ENCODE results near the gene ELAVL1. TPM values are rescaled to one million over a fixed set of nuclear protein-coding genes. Genes with fewer than 3 reads are reported as not detected.

ELAVL1 gene
- total and polyA plus RNA-seq, 4 experiments from 2014 or later = 54.2 to 57.8 (median 55.5) TPM

DNA sequence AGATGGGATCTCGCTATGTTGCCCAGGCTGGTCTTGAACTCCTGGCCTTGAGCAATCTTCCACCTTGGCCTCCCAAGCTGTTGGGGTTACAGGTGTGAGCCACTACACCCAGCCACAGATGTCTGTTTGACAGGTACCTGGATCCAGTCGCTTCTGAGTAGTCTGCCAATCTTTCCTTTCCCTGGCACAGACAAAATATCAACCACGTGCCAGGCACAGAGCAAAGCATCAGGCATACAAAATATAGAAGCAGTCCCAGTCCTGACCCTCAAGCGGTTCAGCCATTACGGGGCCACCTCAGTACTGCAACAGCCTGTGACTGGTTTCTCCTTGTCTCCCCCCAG lies 3.8 kb downstream of the ELAVL1 start:
- POLR2A ChIA-PET (ENCODE audit: partially characterized antibody) = interaction anchor here (1.1 to 1.3 kb wide), 2 partner anchors 57 to 81 kb away, joined by 6 to 10 read pairs; partner anchors contain the start of genes SNAPC2 and TIMM44
- Histone ChIP-seq H3K4me1 (ENCODE audit: insufficient read depth, low read length) (peaks cover 60% of the 10 kb centered on the region), H3K9me3 (ENCODE audit: control insufficient read depth in 1 of 2, low read length in 2 of 2) (no peaks in the 10 kb centered on the region), H3K27ac (ENCODE audit: low read depth, low read length) (peak overlapping the region; percentile 61), H3K27me3 (ENCODE audit: insufficient read depth, low read length) (no peaks in the 10 kb centered on the region), H3K36me3 (ENCODE audit: insufficient read depth, low read length) (no peaks in the 10 kb centered on the region), H3K4me3 (ENCODE audit: low read length in 2 of 2) (no peak overlapping the region)
- no peak for DNase-seq
- H3K27ac Mint-ChIP-seq = peak overlapping the region in 5 of 7 donors; percentile 18 to 93 (median 79)
- intact Hi-C loops (cut with micrococcal nuclease) = loop anchor here (5.0 kb wide), 1 partner anchor 251 kb away; no protein-coding TSS in a partner anchor
- CTCF ChIA-PET (ENCODE audit: partially characterized antibody) = interaction anchor here (1.3 to 5.2 kb wide), 9 partner anchors 9 to 141 kb away, joined by 4 to 45 read pairs (median 6); partner anchors contain the start of gene TIMM44
- no peaks in the 10 kb centered on the region for H3K9me3 Mint-ChIP-seq
- peaks cover 47 to 74% (median 52%) of the 10 kb centered on the region in 4 donors for H3K4me1 Mint-ChIP-seq
- H3K27me3 Mint-ChIP-seq = no peaks in the 10 kb centered on the region
- H3K36me3 Mint-ChIP-seq = peaks cover 0 to 14% of the 10 kb centered on the region in 2 donors
- H3K4me3 Mint-ChIP-seq = peak overlapping the region in 6 of 8 donors; percentile 13 to 91 (median 77)

DNA sequence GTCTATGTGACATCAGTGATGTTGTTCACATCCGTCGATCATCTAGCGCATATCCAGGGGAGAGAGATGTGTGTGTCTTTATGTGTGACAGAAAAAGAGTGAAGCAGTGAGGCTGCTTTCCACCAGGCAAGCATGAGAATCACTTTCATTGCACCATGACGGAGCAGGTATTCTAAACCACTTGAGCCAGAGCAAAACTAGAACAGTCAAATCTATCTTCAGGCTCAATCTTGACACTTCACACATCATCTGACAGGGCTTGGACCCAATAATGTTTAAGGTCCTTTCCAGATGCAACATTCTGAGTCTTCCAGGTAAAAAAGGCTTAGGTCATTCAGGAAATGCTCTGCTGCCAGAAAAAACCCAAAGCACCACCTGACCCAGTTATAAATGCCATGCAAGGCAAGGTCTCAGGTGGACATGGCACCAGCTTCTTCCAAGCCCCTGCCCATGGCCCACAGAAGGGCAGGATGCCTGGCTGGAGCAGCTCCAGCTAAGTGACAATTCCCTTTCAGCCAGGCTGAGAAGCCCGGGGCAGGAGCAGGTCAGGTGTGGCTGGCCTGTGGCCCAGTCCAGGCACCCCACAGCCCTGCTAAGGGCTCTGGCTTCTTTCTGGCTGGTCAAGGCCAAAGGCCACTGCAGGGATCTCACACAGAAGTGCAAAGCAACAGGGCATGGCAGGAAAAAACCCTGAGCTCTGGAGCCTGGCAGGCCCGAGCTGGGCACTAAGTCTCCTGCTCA lies 5.0 kb downstream of the ELAVL1 start:
- intact Hi-C loops (cut with micrococcal nuclease) = loop anchor here (5.0 kb wide), 1 partner anchor 252 kb away; no protein-coding TSS in a partner anchor
- no peaks in the 10 kb centered on the region for H3K36me3 ChIP-seq (ENCODE audit: insufficient read depth, low read length)
- no peaks in the 10 kb centered on the region for H3K9me3 ChIP-seq (ENCODE audit: control insufficient read depth in 1 of 2, low read length in 2 of 2)
- H3K4me3 ChIP-seq (ENCODE audit: low read length in 2 of 2) = no peak overlapping the region
- ChIA-PET CTCF (ENCODE audit: partially characterized antibody) (interaction anchor here (0.5 to 5.2 kb wide), 5 partner anchors 11 to 253 kb away, joined by 3 to 45 read pairs (median 8); partner anchors contain the start of gene TIMM44), POLR2A (ENCODE audit: partially characterized antibody) (interaction anchor here (1.5 kb wide), 1 partner anchor 56 kb away, joined by 5 read pairs; no protein-coding TSS in a partner anchor)
- Mint-ChIP-seq H3K36me3 (peaks cover 0 to 14% of the 10 kb centered on the region in 2 donors), H3K27me3 (no peaks in the 10 kb centered on the region), H3K4me3 (peak overlapping the region in 2 of 8 donors; percentile 11 to 61), H3K27ac (peak overlapping the region in 2 of 7 donors; percentile 5 to 40), H3K4me1 (peaks cover 49 to 81% (median 55%) of the 10 kb centered on the region in 4 donors), H3K9me3 (no peaks in the 10 kb centered on the region)
- no peak for DNase-seq
- H3K27me3 ChIP-seq (ENCODE audit: insufficient read depth, low read length) = no peaks in the 10 kb centered on the region
- H3K27ac ChIP-seq (ENCODE audit: low read depth, low read length) = no peak overlapping the region
- peaks cover 62% of the 10 kb centered on the region for H3K4me1 ChIP-seq (ENCODE audit: insufficient read depth, low read length)

DNA sequence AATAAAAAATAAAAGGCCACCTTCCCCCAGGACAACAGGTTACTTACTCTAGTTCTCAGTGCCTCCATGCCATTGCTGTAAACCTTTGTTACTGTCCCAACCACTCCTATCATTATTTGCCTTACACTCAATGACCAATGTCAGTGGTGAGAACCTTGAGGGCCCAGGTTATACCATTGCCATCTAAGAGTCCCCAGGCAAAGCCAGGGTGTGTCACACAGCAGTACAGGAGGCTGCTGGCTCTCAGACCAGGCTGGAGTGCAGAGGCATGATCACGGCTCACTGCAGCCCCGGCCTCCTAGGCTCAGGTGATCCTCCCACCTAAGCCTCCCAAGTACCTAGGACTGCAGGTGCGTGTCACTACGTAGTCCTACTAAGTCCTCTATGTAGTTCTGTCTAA lies 6.1 kb downstream of the ELAVL1 start:
- intact Hi-C loops (cut with micrococcal nuclease) = no loop called here
- peaks cover 66% of the 10 kb centered on the region for H3K4me1 ChIP-seq (ENCODE audit: insufficient read depth, low read length)
- Mint-ChIP-seq H3K4me1 (peaks cover 50 to 86% (median 58%) of the 10 kb centered on the region in 4 donors), H3K9me3 (no peaks in the 10 kb centered on the region), H3K27ac (no peak overlapping the region), H3K36me3 (peaks cover 0 to 14% of the 10 kb centered on the region in 2 donors), H3K4me3 (no peak overlapping the region), H3K27me3 (no peaks in the 10 kb centered on the region)
- no peak overlapping the region for H3K4me3 ChIP-seq (ENCODE audit: low read length in 2 of 2)
- no peak overlapping the region for H3K27ac ChIP-seq (ENCODE audit: low read depth, low read length)
- H3K27me3 ChIP-seq (ENCODE audit: insufficient read depth, low read length) = no peaks in the 10 kb centered on the region
- H3K9me3 ChIP-seq (ENCODE audit: control insufficient read depth in 1 of 2, low read length in 2 of 2) = no peaks in the 10 kb centered on the region
- H3K36me3 ChIP-seq (ENCODE audit: insufficient read depth, low read length) = no peaks in the 10 kb centered on the region
- DNase-seq = no peak
- ChIA-PET POLR2A (ENCODE audit: partially characterized antibody) (interaction anchor here (1.5 kb wide), 1 partner anchor 55 kb away, joined by 5 read pairs; no protein-coding TSS in a partner anchor), CTCF (ENCODE audit: partially characterized antibody) (interaction anchor here (1.9 kb wide), 1 partner anchor 55 kb away, joined by 9 read pairs; the partner anchor contains the start of gene TIMM44)

DNA sequence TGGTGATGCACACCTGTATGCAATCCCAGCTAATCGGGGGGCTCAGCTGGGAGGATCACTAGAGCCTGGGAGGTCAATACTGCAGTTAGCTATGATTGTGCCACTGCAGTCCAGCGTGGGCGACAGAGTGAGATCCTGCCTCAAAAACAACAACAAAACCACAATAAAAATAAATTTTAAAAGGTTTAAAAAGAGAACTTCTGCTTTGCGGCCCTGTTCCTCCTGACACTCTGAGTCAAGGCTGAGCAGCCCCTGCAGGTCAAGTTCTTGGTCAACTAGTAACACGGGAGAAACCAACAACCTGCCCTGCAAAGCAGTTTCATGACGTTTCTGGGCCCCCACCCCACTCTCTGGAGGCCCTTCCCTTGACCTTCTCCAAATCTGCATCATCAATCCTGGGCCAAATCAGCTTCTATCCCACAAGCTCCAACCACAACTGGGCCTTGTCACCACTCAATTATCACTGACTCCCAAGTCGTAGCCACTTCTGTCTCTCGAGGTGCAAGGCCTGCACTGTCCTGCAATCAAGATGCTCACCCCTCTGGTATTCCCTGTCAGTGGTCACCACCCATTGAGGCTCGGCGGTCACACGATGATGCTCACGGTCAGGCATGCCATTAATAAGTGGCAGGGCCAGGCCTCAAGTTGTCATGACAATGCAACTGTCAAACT lies 7.5 kb downstream of the ELAVL1 start:
- Histone ChIP-seq H3K27me3 (ENCODE audit: insufficient read depth, low read length) (no peaks in the 10 kb centered on the region), H3K4me3 (ENCODE audit: low read length in 2 of 2) (no peak overlapping the region), H3K4me1 (ENCODE audit: insufficient read depth, low read length) (peaks cover 55% of the 10 kb centered on the region), H3K27ac (ENCODE audit: low read depth, low read length) (no peak overlapping the region), H3K9me3 (ENCODE audit: control insufficient read depth in 1 of 2, low read length in 2 of 2) (no peaks in the 10 kb centered on the region), H3K36me3 (ENCODE audit: insufficient read depth, low read length) (no peaks in the 10 kb centered on the region)
- Mint-ChIP-seq H3K36me3 (peaks cover 0 to 21% of the 10 kb centered on the region in 2 donors), H3K4me1 (peaks cover 49 to 88% (median 58%) of the 10 kb centered on the region in 4 donors), H3K9me3 (no peaks in the 10 kb centered on the region), H3K27me3 (no peaks in the 10 kb centered on the region), H3K27ac (peak overlapping the region in 1 of 7 donors; percentile 52), H3K4me3 (peak overlapping the region in 1 of 8 donors; percentile 18)
- no peak for DNase-seq
- ChIA-PET POLR2A (ENCODE audit: partially characterized antibody) (no interaction called here), CTCF (ENCODE audit: partially characterized antibody) (interaction anchor here (0.9 to 1.9 kb wide), 3 partner anchors 9 to 54 kb away, joined by 3 to 9 read pairs (median 3); partner anchors contain the start of gene TIMM44)
- intact Hi-C loops (cut with micrococcal nuclease) = no loop called here

DNA sequence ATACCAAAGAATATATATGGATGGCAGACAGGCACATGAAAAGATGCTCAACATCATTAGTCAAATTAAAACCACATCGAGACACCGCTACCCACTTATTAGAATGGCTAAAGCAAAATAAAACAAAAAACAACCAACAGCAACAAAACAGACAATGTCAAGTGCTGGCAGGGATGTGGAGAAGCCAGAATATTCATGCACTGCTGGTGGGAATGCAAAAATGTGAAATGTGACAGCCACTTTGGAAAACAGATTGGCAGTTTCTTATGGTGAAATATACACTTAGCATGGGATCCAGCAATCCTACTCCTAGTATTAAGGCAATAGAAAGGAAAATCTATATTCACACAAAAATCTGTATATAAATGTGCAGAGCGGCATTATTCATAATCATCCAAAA lies 8.6 kb downstream of the ELAVL1 start:
- DNase-seq = no peak

DNA sequence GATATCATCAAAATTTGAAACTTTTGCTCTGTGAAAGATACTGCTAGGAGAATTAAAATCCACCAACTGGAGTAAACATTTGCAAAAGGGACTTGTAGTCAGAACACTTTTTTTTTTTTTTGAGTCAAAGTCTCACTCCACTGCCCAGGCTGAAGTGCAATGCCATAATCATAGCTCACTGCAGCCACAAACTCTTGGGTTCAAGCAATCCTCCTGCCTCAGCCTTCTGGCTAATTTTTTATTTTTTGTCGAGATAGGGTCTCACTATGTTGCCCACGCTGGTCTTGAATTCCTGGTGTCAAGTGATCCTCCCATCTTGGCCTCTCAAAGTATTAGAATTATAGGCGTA lies 9.7 kb downstream of the ELAVL1 start:
- ChIA-PET POLR2A (ENCODE audit: partially characterized antibody) (no interaction called here), CTCF (ENCODE audit: partially characterized antibody) (no interaction called here)
- H3K36me3 Mint-ChIP-seq = peaks cover 12 to 27% of the 10 kb centered on the region in 2 donors
- peak overlapping the region in 1 of 8 donors; percentile 10 for H3K4me3 Mint-ChIP-seq
- peaks cover 10% of the 10 kb centered on the region for H3K36me3 ChIP-seq (ENCODE audit: insufficient read depth, low read length)
- no peaks in the 10 kb centered on the region for H3K27me3 ChIP-seq (ENCODE audit: insufficient read depth, low read length)
- no peak overlapping the region for H3K4me3 ChIP-seq (ENCODE audit: low read length in 2 of 2)
- no peak overlapping the region for H3K27ac Mint-ChIP-seq
- no peak for DNase-seq
- intact Hi-C loops (cut with micrococcal nuclease) = no loop called here
- H3K4me1 ChIP-seq (ENCODE audit: insufficient read depth, low read length) = peaks cover 34% of the 10 kb centered on the region
- H3K27me3 Mint-ChIP-seq = no peaks in the 10 kb centered on the region
- no peaks in the 10 kb centered on the region for H3K9me3 ChIP-seq (ENCODE audit: control insufficient read depth in 1 of 2, low read length in 2 of 2)
- H3K4me1 Mint-ChIP-seq = peaks cover 34 to 71% (median 44%) of the 10 kb centered on the region in 4 donors
- H3K9me3 Mint-ChIP-seq = no peaks in the 10 kb centered on the region
- H3K27ac ChIP-seq (ENCODE audit: low read depth, low read length) = no peak overlapping the region

More for the DNA sequence above, 8.6 kb downstream of the ELAVL1 start:
- no peak overlapping the region for H3K4me3 ChIP-seq (ENCODE audit: low read length in 2 of 2)
- Mint-ChIP-seq H3K27ac (peak overlapping the region in 1 of 7 donors; percentile 36), H3K4me1 (peaks cover 43 to 82% (median 52%) of the 10 kb centered on the region in 4 donors), H3K36me3 (peaks cover 5 to 25% of the 10 kb centered on the region in 2 donors), H3K27me3 (no peaks in the 10 kb centered on the region), H3K4me3 (peak overlapping the region in 1 of 8 donors; percentile 11), H3K9me3 (no peaks in the 10 kb centered on the region)
- H3K27ac ChIP-seq (ENCODE audit: low read depth, low read length) = no peak overlapping the region
- no peaks in the 10 kb centered on the region for H3K9me3 ChIP-seq (ENCODE audit: control insufficient read depth in 1 of 2, low read length in 2 of 2)
- intact Hi-C loops (cut with micrococcal nuclease) = no loop called here
- CTCF ChIA-PET (ENCODE audit: partially characterized antibody) = no interaction called here
- peaks cover 44% of the 10 kb centered on the region for H3K4me1 ChIP-seq (ENCODE audit: insufficient read depth, low read length)
- no peaks in the 10 kb centered on the region for H3K36me3 ChIP-seq (ENCODE audit: insufficient read depth, low read length)
- no peaks in the 10 kb centered on the region for H3K27me3 ChIP-seq (ENCODE audit: insufficient read depth, low read length)
- POLR2A ChIA-PET (ENCODE audit: partially characterized antibody) = no interaction called here
